Measurements from ENCODE around the gene RASL11A.
"Not testable (repeated sequence)": the region's sequence is repeated elsewhere in the genome, so short reads cannot be mapped to it uniquely, and the experiment has no call there.

RASL11A gene, protein sequence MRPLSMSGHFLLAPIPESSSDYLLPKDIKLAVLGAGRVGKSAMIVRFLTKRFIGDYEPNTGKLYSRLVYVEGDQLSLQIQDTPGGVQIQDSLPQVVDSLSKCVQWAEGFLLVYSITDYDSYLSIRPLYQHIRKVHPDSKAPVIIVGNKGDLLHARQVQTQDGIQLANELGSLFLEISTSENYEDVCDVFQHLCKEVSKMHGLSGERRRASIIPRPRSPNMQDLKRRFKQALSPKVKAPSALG

DNA sequence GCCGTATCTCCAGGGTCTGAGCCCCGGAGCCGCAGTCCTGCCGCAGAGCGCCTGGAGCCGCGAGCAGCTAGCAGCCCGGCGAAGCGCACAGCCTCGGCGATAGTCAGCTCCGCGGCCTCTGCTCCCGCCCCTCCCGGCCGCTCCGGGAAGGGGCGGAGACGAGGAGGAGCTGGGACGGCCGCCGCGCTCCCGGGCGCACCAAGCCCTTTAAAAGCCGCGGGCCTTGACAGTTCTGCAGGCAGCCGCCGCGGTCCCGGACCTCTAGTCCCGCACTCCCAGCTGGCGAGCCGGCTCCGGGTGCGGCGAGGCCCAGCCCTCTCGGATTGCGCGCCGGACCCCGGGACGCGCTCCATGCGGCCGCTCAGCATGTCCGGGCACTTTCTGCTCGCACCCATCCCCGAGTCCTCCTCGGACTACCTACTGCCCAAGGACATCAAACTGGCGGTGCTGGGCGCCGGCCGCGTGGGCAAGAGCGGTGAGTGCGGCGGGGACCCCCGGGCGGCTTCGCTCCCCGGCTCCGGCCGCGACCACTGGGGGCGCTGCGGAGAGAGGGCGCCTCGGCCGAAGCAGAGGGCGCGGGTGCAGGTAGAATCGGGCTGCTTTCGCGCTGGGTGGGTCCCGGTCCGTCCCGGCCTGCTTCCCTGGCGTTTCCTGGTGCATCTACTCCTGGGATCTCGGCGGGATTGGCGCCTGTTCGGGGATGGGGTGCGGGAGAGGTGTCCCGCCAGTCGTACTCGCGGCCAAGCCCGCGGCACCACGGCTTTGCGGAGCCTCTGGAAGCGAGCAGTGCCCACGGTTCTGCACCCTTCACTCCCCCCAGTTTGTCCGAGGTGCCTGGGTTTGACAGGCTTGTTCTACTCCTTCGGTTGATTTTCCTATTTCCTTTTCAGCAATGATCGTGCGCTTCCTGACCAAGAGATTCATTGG is at the start of gene RASL11A:
Gene RASL11A, plus strand, starts transcription at position 237 of the 927 bp plus-strand sequence. Its CDS starts 115 bp downstream, at position 352.
- DNase-seq = peak; percentile 72

DNA sequence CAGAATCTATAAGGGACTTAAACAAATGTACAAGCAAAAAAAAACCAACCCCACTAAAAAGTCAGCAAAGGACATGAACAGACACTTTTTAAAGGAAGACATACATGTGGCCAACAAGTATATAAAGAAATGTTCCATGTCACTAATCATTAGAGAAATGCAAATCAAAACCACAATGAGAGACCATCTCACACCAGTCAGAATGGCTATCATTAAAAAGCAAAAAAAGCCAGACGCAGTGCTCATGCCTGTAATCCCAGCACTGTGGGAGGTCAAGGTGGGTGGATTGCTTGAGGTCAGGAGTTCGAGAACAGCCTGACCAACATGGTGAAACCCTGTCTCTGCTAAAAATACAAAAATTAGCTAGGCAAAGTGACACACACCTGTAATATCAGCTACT is 48.5 kb upstream of the RASL11A start:
- DNase-seq = not testable (repeated sequence)

DNA sequence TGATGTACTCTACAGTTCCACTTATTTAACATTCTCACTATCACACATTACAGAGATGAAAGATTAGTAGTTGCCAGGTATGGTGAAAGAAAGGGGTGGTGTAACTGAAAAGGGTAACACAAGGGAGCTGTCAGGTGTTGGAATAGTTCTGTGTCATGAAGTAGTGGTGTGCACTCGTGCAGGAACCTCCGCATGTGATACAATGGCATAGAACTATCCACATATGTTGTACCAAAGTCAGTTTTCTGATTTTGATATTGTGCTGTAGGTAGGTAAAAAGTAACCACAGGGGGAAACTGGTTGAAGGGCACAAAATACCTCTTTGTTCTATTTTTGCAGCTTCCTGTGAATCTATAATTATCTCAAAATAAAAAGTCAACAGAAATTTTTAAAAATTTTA is 43.6 kb upstream of the RASL11A start:
- DNase-seq = no peak

DNA sequence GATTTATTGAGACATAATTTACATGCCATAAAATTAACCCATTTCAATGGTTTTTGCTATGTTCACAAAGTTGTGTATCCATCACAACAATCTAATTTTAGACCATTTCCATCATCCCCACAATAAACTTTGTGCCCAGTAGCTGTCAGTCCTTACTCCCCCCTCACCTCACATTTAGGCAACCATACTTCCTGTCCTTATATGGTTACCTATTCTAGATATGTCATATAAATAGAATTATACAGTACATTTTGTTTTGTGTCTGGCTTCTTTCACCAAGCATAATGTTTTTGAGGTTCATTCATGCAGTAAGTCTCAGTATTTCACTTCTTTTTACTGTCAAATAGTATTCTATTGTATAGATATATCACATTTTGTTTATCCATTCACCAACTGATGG is 42.5 kb upstream of the RASL11A start:
- no peak for DNase-seq

DNA sequence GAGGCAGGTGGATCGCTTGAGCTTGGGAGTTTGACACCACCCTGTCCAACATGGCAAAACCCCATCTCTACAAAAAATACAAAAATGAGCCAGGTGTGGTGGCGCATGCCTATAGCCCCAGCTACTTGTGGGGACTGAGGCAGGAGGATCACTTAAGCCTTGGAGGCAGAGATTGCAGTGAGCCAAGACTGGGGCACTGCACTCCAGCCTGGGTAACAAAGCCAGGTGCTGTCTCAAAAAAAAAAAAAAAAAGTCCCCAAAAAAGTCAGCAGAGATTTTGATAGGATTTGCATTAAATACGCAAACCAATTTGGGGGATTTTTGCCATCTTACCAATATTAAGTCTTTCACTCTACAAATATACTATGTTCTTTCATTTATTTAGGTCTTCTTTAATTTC is 41.0 kb upstream of the RASL11A start:
- no peak for DNase-seq

DNA sequence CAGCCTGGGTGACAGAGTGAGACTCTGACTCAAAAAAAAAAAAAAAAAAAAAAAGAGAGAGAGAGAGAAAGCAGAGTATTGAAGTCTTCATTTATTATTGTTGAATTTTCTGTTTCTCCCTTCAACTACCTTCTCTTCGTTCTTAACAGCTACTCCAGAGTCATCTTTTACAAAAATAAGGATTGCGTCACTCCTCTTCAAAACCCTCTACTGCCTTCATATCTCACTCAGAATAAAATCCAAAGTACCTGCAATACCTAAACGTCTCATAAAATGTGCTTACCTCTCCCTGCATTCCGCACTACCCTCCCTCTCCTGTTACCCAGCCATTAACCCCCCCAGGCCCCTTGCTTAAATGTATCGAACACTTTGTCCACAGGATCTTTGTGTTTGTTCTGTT is 36.7 kb upstream of the RASL11A start:
- DNase-seq = no peak

DNA sequence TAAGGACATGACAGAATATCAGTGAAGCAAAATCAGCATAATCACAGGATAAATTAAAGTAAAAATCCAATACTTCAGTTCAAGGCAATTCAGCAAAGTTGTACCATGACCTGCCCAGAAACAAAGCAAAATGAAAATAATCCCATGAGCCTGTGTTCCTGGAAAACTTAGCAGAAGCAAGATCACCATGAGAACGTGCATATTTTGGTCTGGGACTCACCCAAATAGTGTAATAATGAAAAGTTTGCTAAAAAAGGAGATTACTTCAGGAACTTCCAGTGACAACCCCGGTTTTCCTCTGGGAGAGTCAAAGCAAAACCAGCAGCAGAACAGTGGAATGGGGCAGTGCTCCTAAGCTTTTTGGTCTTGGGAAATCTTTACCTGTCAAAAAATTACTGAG is 34.2 kb upstream of the RASL11A start:
- no peak for DNase-seq

DNA sequence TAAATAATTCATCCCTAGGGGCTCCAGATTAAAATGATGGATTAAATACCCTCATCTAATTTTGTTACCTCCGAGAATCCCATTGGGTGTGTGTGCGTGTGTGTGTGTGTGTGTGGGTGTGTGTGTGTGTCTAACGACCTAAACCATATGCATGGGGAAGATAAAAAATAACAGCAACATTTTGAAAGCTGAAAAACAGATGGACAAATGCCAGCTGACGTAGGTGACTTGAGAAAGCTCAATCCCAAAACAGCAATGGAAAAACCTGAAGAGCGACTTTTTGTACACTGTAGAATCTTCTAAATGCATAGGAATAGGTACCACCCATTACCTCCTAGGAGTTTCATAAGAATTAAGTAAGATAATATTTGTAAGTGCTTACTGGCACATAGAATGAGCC is 27.9 kb upstream of the RASL11A start:
- no peak for DNase-seq

DNA sequence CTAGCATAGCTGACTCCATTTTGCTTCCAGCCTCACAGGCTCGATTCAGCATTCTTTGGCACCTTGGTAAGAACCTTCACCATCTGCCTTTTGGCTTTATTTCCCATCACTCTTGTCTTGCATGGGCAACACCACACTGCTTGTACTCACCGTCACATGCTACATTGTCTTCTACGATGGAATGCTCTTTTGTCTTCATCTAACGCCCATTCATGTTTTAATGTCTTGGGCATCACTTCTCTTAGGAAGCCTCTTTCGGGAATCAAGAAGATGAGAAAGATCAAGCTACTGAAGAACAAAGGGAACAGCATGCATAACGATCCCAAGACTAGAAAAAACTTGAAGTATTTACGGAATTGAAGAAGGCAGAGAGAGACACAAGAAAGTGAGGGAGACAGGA is 25.0 kb upstream of the RASL11A start:
- no peak for DNase-seq

DNA sequence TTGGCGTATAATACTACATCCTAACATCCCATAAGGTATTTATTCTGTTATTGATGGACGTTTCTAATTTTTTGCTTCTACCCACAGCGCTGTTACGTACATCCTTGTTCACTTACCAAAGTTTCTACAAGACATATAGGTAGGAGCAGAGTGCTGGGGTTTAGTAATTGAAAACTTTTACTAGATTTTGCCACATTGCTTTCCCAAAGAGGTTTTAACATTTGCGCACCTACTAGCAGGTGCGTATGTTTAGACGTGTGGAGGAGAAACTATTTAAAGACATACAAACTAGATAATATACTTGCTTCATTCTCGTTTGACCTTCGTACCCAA is 19.8 kb upstream of the RASL11A start:
- no peak for DNase-seq

DNA sequence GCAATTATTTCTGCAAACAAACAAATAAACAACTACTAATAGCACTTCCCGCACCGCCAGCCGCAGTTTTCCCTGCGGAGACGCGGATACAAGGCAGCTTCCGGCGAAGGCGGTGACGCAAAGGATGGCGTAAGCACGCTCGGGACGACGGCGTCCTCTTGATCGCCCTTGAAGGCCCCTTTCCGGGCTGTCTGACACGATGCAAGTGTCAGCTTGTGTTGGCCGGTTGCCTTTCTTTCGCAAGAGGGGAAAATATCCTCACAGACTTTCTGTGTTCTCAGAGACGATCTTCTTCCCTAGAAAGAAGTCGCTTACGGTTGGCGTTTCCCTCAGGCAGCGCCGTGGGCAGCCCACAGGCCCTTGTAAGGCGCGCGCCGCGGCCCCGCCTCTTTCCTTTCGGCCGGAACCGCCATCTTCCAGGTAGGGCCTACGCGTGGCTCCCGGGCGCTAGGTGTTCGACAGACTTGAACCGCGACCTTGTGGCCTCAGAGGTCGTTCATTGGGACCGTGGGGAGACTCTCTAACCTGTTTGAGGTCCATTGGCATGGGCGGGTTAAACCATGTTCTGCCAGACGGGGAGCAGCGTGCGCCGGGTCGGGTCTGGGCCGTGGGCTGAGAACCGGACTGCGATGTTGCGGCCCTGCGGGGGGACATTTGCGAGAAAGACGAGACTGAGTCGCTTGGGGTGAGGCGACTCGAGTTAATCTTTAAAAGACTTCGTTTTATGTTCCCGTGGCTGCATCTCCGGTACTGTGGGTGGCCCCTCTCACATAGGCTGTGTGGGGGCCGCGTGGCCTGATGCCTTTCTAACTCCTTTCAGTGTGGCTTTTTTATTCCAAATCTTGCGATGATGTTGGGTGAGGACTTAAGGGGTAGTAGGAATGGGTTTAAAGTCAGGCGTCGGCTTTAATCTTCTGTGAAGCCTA is 19.2 kb upstream of the RASL11A start, which contains the start of gene RPL21:
Gene RPL21, plus strand, starts transcription at position 393 of the 926 bp plus-strand sequence. CDS start 2,219 bp downstream, outside the sequence.
- peak; percentile 95 for DNase-seq

DNA sequence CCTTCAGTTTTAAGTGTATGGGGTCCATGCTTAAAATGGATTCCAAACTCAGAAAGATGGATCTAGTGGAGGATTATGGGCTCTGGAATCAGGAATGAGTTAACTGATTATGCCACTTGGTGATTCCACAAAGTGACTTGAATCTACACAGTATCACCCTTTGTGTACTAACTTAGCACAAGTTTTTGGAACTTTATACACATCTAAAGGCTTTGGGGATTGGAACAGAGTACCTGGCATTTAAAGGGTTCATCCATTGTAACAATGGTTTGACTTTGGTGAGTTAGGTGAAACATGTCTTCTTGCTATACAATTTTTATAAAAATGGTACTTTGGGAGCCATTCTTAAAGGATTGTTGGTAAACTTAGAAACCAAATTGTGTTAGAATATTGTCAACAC is 18.2 kb upstream of the RASL11A start:
- DNase-seq = no peak

DNA sequence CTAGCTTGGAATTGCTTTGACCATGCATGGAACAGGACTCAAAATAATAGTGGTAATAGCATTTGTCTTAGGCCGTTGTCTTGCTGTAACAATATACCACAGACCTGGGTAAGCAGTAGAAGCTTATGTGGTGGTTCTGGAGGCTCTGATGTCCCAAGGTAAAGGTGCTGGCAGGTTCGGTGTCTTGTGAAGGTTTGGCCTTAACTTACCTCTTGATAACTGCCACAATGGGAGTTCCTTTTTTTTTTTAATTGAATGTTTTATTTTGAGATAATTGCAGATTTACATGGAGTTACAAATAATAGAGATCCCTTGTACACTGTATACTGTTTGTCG is 13.4 kb upstream of the RASL11A start:
- no peak for DNase-seq

DNA sequence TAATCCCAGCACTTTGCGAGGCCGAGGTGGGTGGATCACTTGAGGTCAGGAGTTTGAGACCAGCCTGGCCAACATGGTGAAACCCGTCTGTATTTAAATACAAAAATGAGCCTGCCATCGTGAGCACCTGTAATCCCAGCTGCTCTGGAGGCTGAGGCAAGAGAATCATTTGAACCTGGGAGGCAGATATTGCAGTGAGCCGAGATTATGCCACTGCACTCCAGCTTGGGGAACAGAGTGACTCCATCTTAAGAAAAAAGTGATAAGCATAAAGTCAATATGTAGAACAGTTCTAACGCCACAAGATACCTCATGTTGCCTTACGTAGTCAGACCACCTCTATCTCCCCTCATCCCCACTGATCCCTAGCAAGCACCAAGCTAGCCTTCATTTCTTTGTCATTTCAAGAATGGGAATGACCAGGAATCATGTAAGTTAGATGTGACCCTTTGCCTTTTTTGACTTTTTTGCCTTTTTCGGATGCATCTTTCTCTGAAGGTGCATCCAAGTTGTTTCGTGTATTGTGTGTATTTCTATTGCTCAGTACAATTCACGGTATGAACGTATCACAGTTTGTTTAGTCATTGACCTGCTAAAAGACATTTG is 12.9 kb upstream of the RASL11A start:
- DNase-seq = no peak

DNA sequence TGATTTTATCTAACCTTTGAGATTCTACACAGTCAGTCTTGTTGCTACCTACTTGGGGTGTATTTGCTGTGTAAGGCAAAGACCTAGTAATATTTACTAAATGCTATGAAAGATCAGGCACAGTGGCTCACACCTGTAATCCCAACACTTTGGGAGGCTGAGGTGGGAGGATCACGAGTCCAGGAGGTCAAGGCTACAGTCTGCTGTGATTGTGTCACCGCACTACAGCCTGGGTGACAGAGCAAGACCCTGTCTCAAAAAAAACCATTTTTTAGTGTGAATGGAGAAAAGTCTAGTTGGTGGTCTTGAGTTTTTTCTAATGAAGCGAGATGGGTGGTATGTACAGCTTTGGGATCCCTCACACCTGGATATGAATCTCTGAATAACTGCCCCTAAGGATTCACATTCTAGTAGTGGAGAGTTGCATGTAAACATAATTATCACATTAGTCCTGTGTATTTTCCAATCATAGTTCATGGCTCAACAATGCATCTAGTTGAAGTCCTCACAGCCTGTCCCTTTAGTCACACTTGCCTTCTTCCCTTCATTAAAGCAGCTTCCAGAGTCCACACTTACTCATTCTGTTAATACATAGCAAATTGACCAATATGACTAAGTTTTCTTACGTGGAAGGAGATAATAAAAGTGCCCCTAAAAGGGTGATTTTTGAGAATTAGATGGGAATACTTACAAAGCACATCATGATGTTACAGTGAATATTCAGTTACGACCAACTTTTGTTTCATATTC is 11.8 kb upstream of the RASL11A start:
- no peak for DNase-seq

DNA sequence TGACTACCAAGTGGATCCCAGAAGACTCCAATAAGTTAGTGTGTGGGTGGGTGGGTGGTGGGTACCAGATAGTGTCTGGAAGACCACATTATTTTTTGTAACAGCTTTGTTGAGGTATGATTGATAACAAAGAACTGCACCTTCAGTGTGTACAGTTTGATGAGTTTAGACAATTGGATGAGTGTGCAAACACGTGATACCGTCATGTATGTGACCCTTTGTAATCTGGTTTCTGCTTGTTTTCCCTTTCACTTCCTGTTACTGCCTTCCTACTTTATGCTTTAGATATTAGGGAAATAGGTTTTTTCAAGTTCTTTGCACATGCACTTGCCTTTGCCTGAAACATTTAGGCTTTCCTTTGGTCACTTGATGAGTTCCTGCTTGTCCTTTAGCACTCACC is 10.8 kb upstream of the RASL11A start:
- no peak for DNase-seq

DNA sequence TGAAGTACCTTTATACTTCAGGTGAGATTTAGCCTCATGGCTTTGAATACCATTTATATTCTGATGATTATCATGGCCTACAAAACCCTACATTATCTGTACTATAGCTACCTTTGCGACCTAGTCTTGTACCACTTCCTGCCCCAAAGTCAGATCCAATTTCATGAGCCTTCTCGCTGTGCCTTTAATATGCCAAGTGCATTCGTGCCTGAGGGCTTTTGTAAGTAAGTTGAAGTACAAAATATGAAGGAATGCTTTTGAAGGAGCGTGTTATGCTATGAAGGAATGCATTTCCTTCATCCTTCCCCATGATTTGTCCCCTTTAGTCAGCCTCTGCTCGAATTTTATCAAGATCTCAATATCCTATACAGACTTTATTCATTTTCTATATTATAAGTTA is 9.2 kb upstream of the RASL11A start:
- DNase-seq = no peak

DNA sequence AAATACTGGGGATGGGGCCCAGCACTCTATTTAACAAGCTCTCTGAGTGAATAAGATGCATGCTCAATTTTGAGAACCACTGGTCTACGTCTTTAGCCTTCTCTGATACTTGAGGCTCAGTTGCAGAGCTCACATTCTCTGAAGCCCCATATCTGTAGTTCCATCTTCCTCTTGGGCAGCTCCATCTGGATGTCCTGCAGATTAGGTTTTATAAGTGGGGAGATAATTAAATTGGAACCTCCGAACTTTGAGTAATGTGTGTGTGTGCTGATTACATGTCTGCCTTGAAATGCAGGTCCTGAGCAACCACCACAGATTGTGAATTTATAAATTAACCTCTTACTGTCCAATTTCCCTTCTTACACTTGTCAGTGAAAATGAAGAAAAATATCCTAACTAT is 7.2 kb upstream of the RASL11A start:
- no peak for DNase-seq

DNA sequence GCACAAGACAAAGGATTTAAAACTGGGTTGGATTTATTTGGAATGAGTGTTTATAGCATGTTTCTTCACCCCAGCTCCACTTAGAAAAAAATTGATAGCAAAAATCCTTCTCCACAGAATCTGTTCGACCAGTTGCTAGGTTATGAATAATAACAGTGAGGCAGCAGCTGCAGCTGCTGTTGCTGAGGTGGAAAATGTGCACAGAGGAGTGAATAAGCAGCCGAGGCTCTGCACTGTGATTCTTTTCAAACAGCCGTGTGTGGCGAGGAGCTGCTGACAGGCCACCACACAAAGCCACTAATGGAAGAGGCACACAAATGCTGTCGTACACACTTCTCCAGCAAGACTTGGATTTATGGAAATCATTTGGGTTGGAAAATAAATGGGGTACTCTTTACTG is 6.4 kb upstream of the RASL11A start:
- no peak for DNase-seq

DNA sequence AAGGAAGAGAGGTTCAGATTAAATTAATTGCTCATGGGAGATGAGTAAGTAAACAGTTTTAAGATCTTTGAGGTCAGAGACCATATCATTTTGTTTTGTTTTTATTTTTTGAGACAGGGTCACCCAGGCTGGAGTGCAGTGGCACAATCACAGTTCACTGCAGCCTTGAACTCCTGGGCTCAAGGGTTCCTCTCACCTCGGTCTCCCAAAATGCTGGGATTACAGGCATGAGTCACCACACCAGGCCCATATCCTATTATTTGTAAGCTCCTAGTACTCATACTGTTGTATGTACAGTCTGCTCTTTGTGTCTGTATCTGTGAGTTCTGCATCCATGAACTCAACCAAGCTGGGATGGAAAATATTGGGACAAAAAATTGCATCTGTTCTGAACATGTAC is 6.0 kb upstream of the RASL11A start:
- DNase-seq = no peak

DNA sequence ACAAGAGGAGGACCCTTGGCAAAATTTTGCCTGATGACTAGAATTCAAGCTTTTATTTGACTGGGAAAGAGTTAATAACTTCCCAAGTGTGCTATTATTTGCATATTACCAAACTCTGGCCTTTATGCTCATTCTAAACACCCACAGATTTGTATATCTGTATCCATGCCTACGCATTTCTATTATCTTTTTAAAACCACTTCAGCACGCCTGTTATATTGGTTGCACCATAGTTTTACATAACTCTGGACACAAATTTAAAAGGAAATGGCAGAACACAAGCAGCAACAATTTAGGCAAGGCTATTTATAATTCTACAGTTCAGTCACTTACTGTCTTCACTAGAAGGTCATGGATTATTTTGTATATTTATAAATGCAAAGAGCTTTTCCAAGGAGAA is 3.7 kb upstream of the RASL11A start:
- DNase-seq = no peak

DNA sequence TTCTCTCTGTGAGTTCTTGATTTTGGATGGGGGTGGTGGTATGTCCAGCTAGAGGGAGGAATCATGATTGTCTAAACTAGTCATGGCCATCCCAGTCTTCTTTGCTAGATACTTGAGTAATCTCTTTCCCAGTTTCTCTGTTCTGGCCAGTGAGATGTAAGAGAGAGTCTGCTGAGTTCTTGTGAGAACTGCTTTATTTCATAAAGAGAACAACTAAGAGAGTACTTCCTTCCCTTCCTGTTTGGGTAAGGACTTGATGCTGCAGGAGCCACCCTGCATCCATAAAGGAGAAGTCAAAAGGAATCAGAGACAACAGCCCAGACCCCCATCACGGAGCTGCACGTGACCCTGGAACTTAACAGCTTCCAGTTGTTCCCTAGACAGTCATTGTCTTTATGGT is 3.0 kb upstream of the RASL11A start:
- peak; percentile 39 for DNase-seq

All from GDM1 (cell line).